Kidney tubule cell (primary cell): ENCODE measurements around the gene GMPR2.
A peak's percentile ranks its signal among the peaks of the same experiment; 100 is the strongest.

Source experiments
- DNase-seq: peaks from one replicate; pipeline ENCODE4 v3.0.0-alpha.2; 2018; ENCODE audit warnings: low spot score

Gene GMPR2

DNA sequence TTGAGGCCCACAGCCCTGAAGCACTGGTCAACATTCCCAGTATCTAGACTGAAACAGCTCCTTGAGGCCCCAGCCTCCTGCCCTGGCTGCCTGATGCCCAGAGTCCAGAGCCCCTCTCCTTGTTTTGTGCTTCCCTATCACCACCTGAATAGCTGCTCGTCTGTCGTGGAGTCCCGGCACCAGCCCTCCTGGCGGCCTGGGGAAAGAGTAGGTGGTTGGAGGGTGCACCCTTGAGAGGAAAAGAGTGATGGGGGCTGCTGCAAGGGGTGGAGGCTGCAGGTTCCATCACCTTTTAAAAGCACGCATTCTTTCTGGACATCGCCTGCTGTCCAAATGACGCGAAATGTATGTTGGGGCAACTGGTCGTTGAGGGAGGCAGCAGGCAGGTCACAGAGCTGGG is 35.5 kb downstream of the GMPR2 start:
- DNase-seq, result no peak

DNA sequence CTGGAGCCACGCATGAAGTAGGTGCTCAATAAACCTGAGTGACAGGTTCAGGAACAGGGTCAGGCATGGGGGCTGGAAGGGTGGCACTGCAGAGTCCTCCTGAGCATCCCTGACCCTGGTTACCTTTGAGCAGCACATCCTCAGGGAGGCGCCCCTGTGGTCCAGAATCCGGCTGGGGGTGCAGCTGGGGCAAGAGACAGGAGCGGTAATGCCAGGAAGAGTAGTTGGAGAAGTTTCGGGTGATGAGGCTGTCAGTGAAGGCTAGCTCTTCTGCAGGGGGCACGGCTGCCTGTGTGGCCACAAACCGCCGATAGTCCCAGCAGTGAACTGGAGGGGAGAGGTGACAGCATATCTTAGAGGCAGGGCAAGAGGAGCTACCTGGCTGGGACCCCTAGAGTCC is 36.6 kb downstream of the GMPR2 start:
- DNase-seq, result no peak

DNA sequence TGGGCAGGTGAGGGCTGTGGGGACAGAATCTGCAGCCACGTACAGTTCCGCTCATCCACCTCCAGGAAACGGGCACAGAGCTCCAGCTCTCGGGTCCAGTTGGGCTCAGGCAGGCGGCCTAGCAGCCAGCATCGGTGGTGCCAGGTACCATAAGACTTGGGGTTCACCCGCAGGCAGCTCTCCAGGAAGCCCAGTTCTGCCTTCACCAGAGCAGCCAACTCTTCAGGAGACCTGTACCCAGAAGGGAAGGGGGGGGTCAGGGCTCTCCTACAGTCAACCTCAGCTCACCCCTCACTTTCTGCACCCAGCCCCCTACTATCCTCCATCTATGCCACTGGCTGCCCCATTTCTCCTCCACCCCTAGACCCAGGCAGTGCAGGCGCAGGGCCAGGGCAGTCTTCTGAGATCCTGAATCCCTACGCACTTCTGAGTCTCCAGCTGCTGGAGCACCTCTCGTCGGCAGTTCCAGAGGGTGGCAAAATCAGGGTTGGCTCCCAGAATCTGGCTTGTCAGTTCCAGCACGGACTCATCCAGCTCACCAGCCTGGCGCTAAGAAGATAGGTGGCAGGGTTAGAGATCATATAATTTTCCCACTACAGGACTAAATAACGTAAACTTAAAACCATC is 37.3 kb downstream of the GMPR2 start:
- DNase-seq, result no peak

DNA sequence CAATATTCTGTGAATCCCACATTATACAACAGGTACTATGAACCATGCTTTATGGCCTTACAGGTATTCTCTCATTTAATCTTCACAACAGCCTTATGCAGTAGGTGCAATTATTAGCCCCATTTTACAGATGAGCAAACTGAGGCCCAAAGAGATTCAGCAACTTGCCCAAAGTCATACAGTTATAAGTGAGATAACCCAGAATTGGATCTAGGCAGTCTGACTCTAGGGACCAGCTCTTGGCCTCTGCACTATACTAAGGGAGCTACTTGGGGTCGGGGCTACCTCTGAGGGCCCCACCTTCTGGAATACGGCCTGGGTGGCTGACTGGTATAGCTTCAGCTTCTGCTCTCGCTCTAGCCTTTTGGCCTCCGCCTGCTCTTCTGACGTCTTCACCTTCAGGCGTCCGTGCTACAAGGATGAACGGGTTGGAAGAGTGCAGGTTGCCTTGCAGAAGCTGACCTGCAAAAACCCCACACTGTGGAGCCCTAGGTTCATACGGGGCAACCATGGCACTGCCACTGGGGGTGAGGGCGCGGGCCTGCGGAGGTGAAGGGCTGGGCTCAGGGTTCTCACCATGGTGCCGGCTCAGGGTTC is 37.9 kb downstream of the GMPR2 start:
- no peak for DNase-seq

DNA sequence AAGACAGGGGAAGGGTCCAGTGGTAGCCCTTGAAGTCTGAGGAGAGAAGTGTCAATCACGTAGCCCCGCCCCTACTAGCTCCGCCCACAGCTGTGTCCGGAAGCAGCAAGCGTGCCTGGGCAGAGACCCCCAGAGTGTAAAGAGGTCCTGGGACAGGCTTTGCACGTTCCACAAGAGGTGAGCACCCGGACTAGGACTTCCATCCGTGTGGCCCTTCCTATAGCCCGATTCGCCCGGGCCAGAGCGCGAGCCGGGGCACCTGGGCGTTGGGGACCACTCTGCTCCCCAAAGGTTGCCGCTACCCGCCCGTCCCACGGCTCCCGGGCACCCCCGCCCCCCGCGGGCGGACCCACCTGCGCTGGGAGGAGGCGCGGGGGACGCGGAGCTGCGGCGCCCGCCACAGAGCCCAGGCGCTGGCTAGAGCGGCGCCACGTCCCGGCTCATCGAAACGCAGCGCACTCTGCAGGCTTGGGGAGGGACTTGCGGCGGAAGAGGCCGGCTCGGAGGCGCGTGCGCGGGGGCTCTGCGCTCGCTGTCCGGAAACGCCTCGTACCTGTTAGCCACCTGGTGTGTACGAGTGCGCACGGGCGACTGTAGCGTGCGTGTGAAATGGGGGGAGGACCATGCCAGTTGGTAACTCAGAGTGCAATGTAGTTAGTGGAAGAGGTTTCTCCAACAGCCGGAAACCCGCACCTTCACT is 38.6 kb downstream of the GMPR2 start, which contains the start of gene RABGGTA:
Gene RABGGTA (minus strand): TSS at position 464 of the 700 bp plus-strand sequence. CDS start 482 bp downstream, outside the sequence.
- DNase-seq, result peak; percentile 93

DNA sequence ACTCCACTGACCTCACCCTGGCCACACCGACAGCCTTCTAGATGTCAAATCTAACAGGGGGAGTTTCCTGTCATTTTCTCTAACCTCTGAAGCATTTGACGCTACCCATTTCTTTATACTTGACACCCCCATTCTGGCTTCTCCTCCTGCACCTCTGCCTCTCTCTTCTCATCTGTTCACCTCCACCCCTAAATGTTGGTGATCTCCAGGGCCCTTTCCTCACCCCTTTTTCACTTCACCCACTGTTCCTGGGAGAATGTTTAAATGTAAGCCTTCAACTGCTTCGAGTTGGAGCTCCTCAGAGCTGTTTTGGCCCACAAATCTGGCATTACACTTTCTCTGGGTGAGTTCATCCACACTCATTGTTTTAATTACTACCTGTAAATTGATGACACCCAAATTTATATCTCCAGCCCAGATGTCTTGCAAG is 39.1 kb downstream of the GMPR2 start:
- no peak for DNase-seq

DNA sequence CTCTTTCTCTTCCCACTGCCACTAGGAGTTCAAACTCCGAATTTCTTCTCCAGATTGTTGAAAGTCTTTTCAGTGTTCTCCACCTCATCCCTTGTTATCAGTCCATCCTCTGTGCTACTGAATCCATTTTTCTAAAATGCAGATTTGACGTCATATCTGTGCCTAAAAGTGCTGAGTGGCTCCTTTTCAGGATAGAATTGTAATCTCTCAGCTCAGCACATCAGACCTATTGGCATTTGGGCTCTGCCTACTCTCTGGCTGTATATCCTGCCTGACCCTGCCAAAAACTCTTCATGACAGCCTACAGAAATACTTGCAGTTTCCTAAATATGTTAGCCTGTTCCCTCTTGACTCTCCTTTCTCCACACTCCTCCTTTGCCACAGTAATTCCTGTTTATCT is 39.7 kb downstream of the GMPR2 start:
- no peak for DNase-seq

DNA sequence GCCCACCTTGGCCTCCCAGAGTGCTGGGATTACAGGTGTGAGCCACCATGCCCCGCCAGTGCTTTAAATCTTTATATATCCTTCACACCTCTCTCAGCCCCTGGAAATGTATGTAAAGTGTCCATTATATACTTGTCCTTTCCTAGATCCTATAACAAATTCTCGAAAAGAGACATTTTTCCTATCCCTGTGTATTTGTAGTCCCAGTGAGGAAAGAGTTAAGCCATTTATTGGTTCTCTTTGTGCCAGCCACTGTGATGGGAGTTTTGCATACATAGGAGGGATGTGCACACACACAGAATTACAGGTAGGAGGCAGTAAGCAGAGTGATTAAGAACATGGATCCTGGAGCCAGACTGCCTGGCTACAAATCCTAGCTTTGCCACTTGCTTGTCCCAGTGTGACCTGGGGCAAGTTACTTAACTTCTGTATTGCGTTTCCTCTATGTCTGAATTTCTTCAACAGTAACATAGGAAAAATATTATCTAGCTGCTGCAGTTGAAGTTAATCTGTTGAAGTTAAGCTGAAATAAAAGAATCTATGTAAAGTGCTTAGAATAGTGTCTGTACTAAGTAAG is 40.8 kb downstream of the GMPR2 start:
- DNase-seq, result peak; percentile 41

DNA sequence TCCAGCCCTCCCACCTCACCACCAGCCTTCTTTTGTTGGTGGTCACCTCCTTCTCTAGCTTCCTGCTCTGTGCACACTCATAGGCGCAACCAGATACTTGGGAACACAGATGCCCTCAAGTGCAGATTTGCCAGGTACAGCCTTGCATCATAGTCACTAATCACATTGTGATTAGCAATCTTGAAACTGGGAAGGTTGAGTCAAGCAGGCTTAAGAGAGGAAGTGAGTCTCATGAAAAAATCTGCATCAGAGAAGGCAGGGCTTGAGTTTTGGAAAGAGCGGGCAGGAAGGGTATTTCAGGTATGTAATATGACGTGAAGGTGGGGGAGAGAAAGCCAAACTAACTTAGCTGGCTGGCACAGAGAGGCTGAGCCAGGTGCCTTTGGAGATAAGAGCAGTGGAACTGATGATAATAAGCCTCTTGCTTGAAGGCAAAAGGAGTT is 41.4 kb downstream of the GMPR2 start:
- peak; percentile 91 for DNase-seq

DNA sequence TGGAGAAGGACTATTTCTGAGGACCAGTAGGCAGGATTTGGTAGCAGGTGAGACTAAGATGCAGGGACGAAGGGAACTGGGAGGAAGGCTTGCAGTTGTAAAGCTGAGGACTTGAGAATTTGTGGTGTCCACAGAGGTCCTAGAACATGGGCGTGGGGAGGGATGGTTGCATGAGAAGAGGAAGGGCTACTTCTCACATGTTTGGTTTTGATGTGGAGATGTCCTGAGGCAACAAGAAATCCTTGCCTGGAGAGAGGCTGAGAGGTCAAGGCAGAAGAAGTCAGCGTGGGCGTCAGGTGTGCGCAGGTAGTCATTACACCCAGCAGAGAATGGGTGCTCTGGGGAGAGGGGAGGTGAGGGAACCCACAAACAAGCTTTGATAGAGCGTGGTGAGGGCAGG is 44.3 kb downstream of the GMPR2 start:
- DNase-seq, result no peak

DNA sequence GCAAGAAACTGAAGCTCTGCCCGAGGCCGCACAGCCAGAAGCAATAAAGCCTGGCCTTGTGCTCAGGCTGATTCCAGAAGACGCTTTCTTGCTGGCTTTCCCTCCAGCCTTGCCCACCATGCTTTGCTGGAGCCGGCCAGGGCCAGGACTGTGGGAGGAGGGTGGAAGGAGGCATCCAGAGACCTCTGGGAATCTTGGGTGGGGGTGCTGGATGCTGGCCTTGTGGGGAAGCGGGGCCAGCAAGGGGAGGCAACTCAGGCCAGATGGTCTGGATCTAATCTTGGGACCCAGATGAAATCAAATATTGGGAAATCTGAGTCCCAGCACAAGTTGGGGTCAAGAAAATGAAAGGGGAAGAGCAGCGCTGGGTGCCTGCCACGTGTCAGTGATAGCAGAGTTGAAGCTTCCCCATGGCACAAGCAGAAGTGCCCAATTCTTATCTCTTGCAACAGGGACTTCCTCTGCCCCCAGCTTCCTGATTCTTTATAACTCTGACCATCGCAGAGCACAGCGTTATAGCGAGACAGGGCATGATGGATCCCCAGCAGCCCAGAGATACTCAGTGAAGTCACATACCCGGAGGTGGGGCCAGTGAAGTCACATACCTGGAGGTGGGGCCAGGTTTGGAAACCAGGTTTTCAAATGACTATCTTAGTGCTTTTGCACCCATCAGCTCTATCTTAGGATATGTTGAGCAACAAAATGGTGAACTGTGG is 45.0 kb downstream of the GMPR2 start:
- no peak for DNase-seq

DNA sequence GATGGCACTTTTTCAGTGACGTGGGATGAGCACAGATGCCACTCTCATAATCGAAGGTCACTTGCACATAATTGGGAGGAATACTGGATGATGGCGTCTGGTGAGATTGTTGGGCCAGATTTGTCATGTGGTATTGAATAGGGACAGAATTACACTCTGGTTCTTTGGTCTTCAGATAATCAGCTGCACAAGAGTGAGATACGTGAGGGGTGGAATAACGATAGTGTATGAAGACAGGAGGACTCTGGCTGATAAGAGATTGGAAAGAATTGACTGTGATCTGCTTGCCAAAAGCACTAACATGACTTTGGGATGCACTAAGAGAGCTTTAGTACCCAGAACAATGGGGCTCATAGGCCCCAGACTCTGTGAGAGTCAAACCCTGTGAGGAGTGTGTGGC is 45.7 kb downstream of the GMPR2 start:
- no peak for DNase-seq

DNA sequence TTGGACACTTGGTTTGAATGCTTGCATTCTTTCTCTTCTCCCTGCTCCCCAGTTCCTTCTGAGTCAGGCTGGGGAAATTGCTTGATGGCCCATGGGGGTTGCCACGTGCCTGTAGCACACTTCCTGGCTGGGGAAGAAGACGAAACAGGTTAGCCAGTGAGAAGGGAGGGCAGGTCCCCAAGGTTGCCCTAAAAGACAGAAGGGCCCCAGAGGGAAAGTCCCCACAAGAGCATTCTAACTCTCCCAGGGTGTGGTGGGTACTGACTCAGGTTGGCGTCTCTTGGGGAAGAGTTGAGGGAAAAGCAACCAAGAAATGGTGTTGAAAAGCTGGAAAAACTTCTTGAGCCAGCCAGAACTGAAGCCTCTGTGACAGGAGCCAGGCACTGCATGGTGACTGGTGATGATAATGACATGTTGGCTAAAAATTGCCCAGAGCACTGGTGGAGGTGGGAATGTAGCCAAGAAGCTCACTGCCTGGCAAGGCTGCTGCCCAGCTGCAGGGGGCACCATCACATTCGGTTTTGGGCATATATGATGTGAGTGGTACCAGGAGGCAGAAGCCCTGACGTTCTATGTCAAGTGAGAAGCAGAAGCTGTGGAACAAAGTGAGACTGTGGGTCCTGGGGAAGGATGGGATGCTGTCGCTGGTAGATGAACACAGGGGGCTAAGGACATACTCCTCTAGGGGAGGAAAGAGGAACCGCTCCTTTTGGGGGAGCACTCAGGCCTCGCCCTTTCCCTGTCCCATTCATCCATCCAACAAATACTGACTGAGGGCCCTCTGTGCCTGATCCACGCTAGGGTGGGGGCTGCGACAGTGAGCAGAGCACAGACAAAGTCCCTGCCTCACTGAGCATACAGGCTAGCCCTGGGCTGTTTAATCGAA is 46.8 kb downstream of the GMPR2 start:
- peak; percentile 72 for DNase-seq

DNA sequence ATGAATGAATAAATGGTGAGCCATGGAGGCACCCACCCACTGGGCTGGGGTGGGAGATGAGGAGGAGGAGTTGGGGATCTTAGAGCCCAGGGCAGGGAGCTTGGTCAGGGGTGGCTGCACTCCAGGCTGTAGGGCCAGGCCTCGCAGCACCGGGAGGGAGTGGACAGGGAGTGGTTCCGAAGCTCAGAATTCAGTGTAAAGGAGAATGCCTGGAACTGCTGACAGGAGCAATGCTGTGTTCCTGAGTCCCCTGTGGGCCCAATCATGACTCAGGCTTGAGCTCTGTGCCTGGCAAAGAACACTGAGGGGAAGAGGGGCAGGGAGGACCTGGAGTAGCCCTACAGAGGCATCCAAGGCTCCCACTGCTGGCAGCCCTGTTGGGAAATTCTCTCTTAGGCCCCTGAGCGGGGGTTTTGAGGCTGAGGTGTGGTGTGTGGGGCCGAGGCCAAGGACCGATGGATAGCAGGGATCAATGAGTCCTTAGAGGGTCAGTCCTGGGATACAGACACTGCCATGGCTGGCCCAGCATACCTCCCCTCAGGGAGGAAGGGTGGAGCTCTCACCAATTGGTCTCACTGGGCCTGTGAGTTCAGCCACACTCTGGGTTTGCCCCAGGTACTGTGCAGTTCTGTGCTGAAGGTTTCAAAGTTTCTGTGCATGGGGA is 48.2 kb downstream of the GMPR2 start:
- no peak for DNase-seq

DNA sequence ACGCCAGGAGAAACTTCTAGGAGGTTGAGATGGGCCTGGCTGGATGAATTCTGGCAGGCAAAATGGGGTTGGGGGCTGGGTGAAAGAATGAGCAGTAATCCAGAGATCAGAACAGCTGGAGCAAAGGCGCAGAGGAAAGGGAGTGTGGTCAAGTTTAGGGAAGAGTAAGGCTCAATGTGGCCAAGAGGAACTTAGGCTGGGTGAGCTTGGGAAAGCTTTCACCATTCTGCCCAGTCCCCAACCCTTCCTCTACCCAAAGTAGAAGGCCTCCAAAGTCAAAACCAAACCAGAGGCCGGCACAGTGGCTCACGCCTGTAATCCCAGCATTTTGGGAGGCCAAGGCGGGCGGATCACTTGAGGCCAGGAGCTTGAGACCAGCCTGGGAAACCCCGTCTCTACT is 48.9 kb downstream of the GMPR2 start:
- DNase-seq, result no peak

DNA sequence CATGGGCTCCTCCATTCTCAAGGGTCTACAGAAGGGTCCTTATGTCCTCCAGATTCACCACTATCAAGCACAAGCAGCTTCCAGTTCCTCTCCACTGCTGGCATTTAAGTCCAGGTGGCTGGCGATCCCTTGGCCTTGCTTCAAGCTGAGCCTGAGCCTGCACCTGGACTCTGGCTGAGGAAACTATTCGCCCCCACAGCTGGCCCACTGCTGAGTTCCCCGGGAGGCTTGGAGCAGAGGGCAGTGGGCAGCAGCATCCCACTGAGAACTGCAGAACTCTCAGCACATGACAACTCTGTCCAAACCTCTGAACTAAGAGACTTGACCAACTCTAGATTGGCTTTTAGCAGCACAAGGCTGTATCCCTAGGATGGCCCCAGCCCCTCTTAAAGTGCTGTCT is 50.0 kb downstream of the GMPR2 start:
- DNase-seq, result no peak

DNA sequence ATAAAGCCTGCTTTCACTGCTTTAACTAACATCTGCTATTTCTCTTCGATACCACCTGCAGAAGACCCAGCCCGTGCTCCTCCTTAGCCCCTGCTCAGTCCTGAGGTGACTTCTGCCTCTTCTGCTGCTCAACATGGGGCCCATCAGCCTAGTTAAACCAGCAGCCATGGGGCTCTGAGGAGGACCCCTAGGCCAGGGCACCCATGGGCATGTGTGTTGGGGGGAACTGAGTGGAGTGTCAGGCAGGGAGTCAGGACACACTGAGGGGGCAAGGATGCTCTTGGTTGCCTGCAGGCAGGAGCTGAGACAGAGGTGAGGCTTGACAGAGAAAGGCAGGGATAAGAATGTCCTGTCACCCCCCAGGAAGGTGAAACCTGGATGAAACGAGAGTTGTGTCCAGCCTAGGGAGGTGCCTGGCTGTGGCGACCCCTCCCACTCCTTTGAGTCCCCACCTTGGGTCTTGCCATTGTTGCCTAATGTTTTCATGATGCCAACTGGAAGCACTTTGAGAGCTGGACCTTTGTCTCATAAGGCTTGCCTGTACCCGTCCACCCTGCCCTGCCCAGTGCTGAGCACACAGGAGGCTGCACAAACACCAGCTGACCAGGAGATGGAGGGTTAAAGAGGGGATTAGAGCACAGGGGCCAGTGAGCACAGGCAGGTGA is 51.2 kb downstream of the GMPR2 start:
- DNase-seq, result no peak

DNA sequence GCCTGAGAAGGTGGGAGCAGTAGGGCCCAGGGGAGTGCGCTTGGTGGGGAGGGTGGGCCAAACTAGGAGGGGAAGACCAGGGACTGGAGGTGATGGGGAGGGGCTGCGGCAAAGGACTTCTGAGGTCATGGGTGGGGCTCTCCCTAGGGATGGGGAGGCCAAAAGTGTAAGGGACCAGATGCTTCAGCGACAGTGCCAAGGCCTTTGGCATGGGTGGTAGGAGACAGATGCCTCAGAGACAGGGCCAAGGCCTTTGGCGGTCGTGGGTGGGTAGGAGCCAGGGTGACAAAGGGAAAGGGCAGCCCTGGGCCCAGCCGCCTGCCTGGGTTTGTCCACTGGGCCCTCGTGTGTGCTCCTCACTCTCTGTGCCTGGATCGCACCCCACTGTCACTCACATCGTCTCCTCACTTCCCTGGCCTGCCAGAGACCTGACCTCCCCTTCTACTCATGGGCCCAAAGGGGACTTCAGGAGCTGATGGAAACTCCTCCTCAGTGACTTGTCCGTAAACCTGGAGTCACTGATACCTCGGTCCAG is 51.8 kb downstream of the GMPR2 start:
- no peak for DNase-seq

DNA sequence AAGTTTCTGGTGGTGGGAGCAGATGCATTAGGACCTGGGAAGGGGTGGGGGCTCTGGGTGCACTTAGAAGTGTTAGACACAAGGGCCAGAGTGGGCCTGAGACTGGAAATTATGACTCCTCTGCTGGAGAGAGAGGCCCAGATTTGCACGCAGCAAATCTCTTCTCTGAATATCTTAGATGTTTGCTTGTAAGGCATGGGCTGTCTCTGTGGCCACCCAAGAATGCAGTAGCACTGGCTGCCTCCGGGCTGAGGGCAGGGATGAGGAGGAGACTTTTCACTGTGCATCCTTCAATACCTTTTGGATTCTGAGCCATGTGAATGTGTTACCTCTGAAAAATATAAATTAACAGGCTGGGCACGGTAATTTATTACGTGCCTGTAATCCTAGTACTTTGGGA is 52.6 kb downstream of the GMPR2 start:
- DNase-seq, result no peak

DNA sequence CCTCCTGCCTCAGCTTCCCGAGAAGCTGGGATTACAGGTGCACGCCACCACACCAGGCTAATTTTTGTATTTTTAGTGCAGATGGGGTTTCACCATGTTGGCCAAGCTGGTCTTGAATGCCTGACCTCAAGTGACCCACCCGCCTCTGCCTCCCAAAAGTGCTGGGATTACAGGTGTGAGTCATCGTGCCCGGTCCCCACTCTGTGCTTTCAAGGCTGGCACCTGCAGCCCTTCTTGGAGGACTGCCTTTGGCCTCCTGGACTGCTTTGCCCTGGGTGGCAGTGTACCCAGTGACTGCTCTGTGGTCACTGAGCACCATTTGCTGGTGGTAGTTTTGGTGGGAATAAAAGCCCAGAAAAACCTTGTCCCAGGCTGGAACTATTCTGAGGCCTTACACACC is 54.3 kb downstream of the GMPR2 start:
- no peak for DNase-seq
